GM18951 (cell line): Measurements from ENCODE around the gene DKK3.

Experiments
- POLR2A ChIP-seq: IDR thresholded peaks from 4 replicates; pipeline ENCODE4 v1.6.1; 2011; ENCODE audit warnings: mild to moderate bottlenecking; ENCODE audit not compliant: insufficient read length, insufficient read depth; ENCODE audit errors: extremely low read depth
- in situ Hi-C: fragments of 300-500 bp; cut with MboI; formaldehyde crosslinking; loops from one replicate; pipeline ENCODE4 v1.12.0; 2022; ENCODE audit warnings: low sequenced_read_pairs, mixed read lengths, inconsistent platforms; ENCODE audit not compliant: unreplicated experiment

DKK3 gene

GRCh38 chr11:12045914-12046635, 37.6 kb upstream of the DKK3 start:
- TF ChIP-seq POLR2A = no peak
- in situ Hi-C loops = loop anchor here (5.0 to 25.0 kb wide), 3 partner anchors 236 to 841 kb away; no protein-coding TSS in a partner anchor

DNA sequence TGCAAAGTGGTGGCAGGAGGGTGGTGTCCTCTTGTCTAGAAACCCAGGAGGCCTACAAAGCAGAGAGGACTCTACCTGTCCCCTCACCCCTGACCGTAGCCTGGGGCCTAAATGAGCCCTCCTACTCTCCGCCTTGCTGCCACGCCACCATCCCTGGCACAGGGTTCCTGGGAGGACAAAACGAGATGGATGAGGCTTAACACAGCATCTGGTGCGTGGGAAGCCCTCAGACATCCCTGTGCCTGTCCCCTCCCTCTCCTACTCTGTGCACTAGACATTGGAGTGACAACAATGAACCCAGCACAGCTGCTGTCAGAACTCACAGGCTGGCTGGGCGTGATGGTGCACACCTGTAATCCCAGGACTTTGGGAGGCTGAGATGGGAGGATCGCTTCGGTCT, 36.4 kb upstream of the DKK3 start:
- TF ChIP-seq POLR2A = no peak
- in situ Hi-C loops = loop anchor here (5.0 to 25.0 kb wide), 3 partner anchors 238 to 843 kb away; no protein-coding TSS in a partner anchor

GRCh38 chr11:12043959-12044791, 35.7 kb upstream of the DKK3 start:
- in situ Hi-C loops = loop anchor here (25.0 kb wide), 1 partner anchor 843 kb away; no protein-coding TSS in a partner anchor
- no peak for TF ChIP-seq POLR2A

DNA sequence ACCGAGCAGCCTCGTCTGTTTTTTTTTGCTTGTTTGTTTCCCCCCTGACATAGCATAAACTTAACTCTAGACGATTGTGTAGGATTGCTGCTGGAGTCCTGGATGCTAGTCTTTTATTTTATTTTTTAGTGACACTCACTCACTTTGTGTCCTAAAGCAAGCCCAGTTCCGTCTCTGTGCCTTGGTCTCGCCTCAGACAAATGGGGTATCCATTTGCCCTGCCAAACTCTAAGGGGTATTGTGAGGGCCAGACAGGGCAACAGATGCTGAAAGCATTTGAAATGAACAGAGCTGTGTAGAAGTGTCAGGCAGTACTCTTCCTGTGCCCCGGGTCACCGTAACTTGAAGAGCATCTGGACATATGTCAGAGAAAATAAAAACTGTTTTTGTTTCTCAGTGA, 34.8 kb upstream of the DKK3 start:
- no peak for TF ChIP-seq POLR2A
- in situ Hi-C loops = loop anchor here (25.0 kb wide), 1 partner anchor 844 kb away; no protein-coding TSS in a partner anchor

GRCh38 chr11:12042215-12042676, 33.8 kb upstream of the DKK3 start:
- no peak for TF ChIP-seq POLR2A
- in situ Hi-C loops = loop anchor here (25.0 kb wide), 1 partner anchor 845 kb away; no protein-coding TSS in a partner anchor

DNA sequence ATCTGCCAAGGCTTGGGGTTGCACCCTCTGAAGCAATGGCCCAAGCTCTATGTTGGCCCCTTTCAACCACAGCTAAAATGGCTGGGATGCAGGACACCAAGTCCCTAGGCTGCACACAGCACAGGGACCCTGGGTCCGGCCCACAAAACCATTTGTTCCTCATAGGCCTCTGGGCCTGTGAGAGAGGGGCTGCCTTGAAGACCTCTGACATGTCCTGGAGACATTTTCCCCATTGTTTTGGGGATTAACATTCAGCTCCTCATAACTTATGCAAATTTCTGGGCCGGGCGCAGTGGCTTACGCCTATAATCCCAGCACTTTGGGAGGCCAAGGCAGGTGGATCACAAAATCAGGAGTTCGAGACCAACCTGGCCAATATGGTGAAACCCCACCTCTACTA, 32.3 kb upstream of the DKK3 start:
- in situ Hi-C loops = loop anchor here (25.0 kb wide), 1 partner anchor 847 kb away; no protein-coding TSS in a partner anchor

GRCh38 chr11:12032968-12033367, 24.5 kb upstream of the DKK3 start:
- no peak for TF ChIP-seq POLR2A
- in situ Hi-C loops = loop anchor here (25.0 kb wide), 1 partner anchor 854 kb away; no protein-coding TSS in a partner anchor

DNA sequence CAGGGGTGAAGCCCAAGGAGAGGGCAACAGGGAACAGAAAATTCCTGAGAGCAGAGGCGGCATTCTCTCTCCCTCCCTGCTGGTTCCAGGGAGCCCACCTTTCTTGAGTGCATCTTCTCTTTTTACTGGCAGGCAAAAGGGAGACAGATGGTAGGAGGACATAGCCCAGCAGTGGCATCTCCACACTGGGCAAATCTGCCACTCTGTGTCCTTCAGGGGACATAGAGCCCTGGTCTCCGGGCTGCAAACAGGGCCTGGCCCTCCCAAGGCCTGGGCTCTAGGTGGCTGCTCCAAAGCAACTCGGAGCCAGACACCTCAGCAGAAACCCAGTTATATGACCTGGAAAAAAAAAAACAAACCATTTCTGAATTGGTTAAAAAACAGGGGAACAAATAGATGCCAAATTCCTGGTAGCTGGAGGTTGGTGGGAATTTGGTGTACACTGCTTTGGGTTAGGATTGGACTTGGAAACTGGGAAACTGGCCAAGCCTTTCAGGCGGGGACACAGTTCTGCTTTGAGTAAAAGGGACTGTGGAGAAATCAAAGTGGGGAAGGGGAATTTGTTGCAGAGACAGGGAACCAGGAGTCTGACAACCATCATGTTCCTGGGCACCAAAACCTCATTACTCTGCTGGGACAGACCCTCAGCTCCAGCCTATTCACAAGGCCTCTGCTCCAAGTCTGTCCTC, 23.6 kb upstream of the DKK3 start:
- TF ChIP-seq POLR2A = no peak
- in situ Hi-C loops = loop anchor here (25.0 kb wide), 1 partner anchor 855 kb away; no protein-coding TSS in a partner anchor

DNA sequence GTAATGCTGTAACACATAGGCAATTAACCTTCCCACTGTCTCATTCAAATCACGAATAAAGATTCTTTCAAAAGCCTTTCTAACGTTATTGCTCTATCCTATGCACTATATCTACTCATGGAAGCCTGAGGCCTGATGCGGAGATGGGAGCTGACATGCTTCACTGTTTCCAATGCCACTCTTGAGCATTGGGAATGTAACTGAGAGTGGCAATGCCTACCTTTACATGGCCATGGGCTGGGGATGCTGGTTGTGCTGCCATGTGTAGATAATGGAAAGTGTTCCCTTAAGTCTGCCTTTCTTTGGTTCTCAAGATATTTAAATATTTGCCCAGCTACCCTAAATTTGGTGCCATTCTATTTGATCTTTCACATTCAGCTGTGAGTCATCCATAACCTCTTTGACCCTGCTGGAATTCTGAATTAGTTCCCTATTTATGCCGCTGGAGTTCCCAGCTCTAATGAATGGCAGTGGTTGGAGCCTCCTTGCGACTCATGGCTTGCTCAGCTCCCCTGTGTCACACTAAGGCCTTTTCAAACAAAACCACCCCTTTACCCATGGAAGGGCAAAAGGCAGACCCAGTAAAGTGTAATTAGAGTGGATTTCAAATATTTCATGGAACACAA, 21.4 kb upstream of the DKK3 start:
- TF ChIP-seq POLR2A = no peak
- in situ Hi-C loops = loop anchor here (25.0 kb wide), 1 partner anchor 857 kb away; no protein-coding TSS in a partner anchor

DNA sequence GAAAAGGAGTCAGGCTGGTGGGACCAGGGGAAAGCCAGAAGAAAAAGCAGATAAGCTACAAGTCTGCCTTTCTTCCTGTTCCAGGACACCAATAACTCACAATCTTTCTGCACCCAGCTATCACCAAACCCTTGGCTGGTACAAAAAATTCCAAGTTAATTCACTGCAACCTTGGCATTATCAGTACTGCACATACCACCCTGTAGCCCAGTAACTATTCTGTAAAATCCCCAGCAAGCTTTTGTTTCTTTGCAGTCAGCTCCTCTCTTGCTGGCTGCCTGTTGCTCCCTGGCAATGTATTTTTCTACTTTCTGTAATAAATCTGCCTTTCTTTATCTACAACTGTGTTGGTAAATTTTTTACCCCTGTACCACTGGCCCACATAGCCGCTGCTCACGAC, 20.7 kb upstream of the DKK3 start:
- TF ChIP-seq POLR2A = no peak
- in situ Hi-C loops = loop anchor here (25.0 kb wide), 1 partner anchor 858 kb away; no protein-coding TSS in a partner anchor

- in situ Hi-C loops = loop anchor here (25.0 kb wide), 1 partner anchor 859 kb away; no protein-coding TSS in a partner anchor
Observed at GRCh38 chr11:12028303-12028702, 19.9 kb upstream of the DKK3 start.

More at GRCh38 chr11:12028303-12028702, 19.9 kb upstream of the DKK3 start:
- no peak for TF ChIP-seq POLR2A
